DMS79 treated with DMSO at 0.1 percent for 48 hours (cell line): Measurements from ENCODE around the gene MLN.
A peak's percentile ranks its signal among the peaks of the same experiment; 100 is the strongest.

Experiments used
- DNase-seq: peaks from one replicate; lab custom pipeline; 2025; lab: John Stamatoyannopoulos, UW

Gene MLN

DNA sequence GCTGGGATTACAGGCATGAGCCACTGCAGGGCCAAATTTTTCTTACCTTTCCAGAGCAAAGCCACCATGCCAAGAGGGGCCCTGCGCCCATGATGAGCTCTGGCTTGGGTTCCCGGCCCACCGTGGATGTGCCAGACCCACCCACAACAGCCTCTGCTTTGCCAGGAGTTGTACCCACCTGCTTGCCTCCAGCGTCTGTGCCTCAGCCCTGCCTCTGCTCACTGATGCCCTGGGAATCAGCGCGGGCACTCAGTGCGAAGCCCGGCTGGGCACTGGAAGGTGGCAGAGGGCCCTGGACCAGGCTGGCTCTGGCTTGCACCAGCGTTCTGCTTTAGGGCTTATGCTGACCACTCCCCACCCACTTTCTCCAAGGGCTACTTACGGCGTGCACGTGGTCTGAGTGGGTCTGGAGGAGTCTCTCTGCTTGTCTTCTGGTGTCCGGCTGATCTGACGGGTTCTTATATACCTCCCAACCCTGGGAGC is at the start of gene MLN:
TSS of gene MLN (minus strand) at position 433 of the 483 bp plus-strand sequence. CDS start 2,840 bp downstream, outside the sequence.
- no peak for DNase-seq

DNA sequence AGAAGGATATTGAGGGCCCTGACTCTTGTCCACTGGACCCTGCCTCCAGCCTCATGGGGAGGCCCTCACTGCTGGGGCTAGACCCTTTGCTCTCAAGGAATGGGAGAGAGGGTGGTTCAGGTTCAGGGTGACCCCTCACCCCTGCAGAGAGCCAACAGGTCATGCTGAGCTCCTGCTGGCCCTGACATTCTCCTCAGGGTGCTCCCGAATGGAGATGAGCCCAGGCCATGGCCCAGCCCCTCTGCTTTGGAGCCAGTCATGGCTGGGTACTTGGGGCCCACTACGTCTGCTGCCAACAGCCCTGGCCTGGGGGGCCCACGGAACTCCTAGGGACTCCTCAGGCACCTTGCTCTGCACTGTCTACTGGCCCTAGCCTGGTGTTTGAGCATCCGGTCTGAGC is 49.2 kb upstream of the MLN start:
- DNase-seq = no peak

DNA sequence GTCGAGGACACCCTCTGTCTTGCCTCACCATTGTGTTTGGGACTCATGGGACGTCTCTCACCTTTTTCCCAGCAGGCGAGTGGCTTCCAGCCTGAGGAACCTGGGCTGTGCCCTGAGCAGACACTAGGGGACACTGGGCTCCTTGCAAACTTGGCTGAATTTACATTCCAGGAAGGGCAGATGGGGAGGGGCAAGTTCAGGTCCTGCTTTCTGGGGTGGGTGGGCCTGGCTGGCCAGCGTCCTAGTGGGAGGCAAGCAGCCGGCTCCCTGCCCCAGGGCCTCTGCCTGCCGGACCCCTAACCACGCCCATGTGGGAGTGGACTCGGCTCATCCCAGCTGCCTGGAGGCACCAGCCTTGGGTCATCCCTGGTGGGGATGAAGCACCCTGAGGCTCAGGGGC is 48.2 kb upstream of the MLN start:
- no peak for DNase-seq

GRCh38 chr6:33850869-33851541 is 47.2 kb upstream of the MLN start:
- no peak for DNase-seq

- DNase-seq = no peak
These were observed 46.5 kb upstream of the MLN start for GRCh38 chr6:33850296-33850695.

DNA sequence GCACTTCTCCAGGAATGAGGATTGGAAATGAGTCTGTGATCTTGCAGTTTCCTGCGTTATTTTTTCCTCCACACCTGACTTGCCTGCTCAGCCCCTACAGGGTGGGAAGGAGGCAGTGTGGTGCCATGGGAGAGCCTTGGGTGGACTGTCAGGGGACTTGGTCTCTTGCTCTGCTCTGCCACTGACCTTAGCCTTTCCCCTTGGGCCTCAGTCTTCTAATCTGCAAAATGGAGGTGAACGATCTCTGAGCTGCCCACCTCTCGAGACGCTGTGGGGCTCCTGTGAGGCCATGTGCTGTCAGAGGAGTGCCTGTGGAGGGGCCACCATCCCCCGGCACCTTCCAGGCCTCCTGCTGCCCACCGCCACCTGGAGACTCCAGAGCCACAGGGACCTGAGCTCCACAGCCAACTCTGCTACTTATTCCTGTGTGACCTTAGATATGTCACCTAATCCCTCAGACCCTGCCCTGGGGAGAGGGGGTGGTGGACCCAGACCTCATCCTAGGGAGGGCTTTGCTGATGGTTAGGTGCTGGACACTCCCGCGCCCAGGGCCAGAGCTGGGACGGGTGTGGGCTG is 45.8 kb upstream of the MLN start:
- DNase-seq = no peak

GRCh38 chr6:33848484-33848883 is 44.7 kb upstream of the MLN start:
- DNase-seq = no peak

- no peak for DNase-seq
These were observed 44.1 kb upstream of the MLN start for GRCh38 chr6:33847867-33848266.

DNA sequence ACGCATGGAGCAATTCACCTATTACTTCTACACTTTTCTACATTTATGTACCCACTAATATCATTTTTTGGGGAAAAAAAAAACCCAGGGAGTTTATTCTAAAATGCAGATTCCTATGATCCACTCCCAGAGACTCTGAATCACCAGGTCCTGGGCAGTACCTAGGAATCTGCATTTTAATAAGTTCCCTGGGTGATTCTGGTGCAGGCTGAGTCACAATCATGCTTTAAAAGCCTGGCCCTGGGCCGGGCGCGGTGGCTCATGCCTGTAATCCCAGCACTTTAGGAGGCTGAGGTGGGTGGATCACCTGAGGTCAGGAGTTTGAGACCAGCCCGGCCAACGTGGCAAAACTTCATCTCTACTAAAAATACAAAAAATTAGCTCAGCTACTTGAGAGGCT is 43.3 kb upstream of the MLN start:
- DNase-seq = no peak

- DNase-seq = peak; percentile 18
These were observed 42.4 kb upstream of the MLN start for GRCh38 chr6:33846226-33846625.

DNA sequence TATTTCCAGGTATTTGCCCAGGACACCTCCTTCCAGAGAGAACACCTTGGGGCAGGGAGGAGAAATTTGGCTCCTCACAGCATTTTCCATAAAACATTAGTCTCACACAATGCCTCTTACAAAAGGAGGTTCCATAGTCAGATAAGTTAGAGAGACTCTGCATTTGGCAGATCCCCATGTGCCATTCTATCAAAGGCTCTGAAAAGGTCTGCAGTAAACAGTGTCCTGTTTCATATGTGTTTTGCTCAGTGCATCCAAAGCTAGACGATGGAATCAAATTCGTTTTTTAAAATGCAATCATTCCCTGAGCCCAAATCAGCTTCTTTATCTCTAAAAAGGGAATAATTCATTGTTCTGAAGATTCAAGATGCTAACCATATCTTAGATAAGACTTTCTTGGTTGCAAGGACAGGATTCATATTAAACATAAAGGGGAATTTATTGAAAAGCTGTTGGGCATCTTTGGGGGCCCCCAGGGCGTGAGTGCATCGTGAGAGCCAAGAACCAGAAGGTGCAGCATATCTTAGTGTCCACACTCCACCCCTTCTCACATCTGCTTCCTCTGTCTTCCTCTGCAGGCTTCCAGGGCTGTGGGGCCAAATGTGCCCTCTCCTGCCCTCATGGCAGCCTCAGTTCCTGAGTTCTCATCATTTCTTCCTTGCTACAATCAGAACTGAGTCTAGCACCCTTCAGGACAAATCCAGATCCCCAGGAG is 41.4 kb upstream of the MLN start:
- no peak for DNase-seq

GRCh38 chr6:33843131-33844121 is 39.6 kb upstream of the MLN start:
- DNase-seq = no peak

DNA sequence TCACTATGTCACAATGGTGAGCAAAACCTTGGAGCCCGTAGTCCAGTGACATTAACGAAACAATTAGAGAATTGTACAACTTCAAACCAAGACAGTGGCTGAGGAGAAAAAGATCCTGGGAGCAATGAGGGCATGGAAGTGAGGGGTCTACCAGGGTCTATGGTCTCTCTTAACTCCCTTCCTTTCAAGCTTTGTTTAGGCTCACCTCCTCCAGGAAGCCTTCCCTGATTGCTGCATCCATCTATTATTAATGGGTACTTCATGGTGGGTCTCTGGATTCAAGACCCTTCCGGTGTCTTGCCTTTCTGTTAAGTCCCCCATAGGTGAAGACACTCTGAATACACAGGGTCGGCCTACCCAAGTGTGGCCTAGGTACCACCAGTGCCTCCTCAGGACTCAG is 38.1 kb upstream of the MLN start:
- DNase-seq = no peak

GRCh38 chr6:33841070-33841469 is 37.3 kb upstream of the MLN start:
- DNase-seq = no peak

DNA sequence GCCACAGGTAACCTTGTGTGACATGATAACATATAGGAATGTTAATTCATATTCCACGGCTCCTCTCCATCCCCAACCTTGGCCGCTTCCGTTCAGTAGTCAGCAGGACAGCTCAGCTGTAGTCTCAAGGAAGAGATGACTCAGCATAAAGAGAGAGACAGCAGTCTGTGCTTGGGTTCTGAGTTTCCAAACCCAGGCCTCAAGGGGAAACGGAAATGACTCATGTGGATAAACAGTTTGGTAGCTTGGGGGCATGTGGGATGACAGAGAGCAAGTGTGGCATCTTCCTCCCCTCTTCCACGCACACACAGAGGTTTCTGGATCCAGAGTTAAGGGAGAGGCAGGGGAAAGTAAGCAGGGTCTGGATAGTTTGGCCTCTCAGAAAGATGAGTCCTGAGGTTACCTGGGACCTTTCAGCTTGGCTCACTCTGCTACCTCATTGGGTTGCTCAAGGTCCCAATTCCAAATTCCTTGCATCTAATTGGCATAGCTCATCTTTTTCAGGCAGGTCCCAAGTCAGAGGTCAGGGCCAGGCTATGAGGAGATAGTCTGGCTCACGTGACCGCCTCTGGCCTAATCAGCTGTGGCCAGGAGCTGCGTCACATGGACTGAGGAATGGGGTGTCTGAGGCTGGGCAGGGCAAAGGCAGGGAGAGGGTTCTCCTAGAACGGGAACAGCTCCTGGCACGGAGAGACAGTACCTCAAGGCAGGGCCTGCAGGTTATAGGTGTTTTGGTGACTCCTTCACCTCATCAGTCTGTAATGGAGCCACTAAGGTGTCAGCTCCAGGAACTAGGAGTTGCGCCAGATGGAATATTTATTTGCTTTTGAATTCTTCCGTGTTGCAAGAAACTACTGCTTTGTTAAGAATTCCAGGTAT is 36.5 kb upstream of the MLN start:
- no peak for DNase-seq

DNA sequence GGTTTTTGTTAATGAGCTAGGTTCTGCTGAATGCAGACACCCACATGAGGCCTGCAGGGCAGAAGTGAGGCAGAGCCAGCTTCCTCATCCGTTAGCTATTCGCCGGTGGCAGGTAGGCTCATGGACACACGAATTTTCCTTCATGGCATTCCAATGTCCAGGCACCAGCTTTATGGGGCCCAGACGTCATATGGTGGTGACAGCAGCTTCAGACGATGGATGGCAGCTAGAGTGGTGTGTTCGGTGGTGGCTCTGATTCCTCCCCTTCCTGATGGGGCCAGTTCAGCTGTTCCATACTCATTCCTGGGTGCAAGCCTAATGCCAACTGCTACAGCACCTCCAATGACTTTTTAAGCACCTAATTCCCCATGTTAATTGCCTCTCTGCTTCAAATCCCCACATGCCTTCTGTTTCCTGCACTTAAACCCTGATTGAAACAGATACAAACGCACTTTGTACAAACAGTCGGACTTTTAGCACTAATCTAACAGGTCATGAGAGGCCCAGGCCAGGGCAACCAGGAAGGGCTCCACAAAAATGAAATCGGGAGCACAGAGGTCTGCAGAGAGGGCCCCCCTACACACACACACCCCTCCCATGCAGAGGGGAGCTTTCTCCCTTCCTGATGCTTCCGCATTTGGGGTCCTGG is 35.7 kb upstream of the MLN start:
- no peak for DNase-seq

DNA sequence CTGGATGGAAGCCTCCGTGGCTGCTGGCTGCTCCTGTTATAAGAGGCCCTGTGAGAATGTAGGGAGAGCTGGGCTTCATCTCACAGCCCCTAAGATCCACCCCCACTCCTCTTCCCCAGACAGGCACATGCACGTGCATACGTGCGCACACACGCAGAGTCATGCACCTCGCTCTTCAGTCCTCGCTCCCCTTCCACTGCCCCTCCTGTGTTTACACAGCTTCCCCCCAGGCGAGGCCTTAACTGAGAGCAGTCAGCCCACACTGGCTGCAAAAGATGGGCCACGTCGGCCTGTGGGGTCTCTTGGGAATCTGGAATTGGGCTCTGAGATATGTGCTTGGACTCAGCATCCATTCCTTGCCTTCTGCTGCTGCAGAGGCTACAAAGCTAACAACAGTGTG is 35.2 kb upstream of the MLN start:
- DNase-seq = no peak

GRCh38 chr6:33837971-33838665 is 34.3 kb upstream of the MLN start:
- no peak for DNase-seq

GRCh38 chr6:33836806-33837469 is 33.1 kb upstream of the MLN start:
- DNase-seq = no peak
